Erythroblast (primary cell): Measurements from ENCODE around the gene FCF1.

Experiments used
- GATA1 ChIP-seq: IDR thresholded peaks from 2 replicates; pipeline ENCODE4 v1.6.1; 2011; ENCODE audit warnings: low read depth, mild to moderate bottlenecking, control low read depth, low read length, moderate library complexity
- POLR2A ChIP-seq: IDR thresholded peaks from 2 replicates; pipeline ENCODE4 v1.6.1; 2011; ENCODE audit warnings: mild to moderate bottlenecking, low read length

GRCh38 chr14:74786796-74787315 lies 73.9 kb downstream of the FCF1 start:
- TF ChIP-seq POLR2A (no peak), GATA1 (no peak)
